Endometrial microvascular endothelial cells (primary cell): Measurements from ENCODE around the gene SPSB4. TPM values are rescaled to one million over a fixed set of nuclear protein-coding genes. Genes with fewer than 3 reads are reported as not detected.

Experiments used
- in situ Hi-C: cut with HindIII; loops from 2 replicates; pipeline ENCODE4 v1.10.0; 2017; ENCODE audit warnings: low sequenced_read_pairs, low pct_unique_long_range_greater_than_20kb; ENCODE audit errors: inconsistent ontology term
- total RNA-seq: library from RNA; depleted of rRNA; stranded (reverse); fragments of >200 nt; gene quantifications from one replicate; pipeline ENCODE4 v1.2.3, GENCODE V29; 2015; ENCODE audit errors: inconsistent ontology term

SPSB4 gene
- total RNA-seq, 1 donor from 2014 or later, result not detected

DNA sequence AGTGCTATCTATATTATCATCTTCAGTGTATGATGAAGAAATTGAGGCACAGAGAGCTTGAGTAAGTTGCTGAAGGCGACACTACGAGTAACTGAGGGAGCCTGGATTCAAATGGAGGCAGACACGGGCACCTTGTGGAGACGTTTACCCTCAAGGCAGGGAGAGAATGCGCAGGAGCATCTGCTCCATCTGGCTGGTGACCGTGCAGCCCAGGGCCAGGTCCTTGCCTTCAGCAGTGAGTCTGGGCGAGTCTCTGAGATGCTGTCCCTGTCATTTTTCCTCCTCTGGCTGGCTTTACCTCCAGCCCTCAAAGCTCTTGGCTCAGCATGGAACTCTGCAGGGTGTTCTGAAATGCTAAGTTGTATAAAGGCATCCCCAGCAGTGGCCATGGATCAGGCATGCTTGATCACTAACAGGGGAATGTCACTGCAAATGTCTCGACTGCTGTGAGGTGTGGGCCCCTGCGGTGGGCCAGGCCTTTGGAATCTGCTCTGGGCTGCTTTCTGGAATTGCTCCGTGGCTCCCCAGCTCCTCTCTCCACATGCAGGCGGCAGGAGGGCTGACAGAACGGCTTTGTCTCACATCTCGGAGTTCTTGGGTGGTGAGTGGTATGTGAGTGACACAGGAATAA lies 19.7 kb downstream of the SPSB4 start:
- in situ Hi-C loops, result no loop called here

DNA sequence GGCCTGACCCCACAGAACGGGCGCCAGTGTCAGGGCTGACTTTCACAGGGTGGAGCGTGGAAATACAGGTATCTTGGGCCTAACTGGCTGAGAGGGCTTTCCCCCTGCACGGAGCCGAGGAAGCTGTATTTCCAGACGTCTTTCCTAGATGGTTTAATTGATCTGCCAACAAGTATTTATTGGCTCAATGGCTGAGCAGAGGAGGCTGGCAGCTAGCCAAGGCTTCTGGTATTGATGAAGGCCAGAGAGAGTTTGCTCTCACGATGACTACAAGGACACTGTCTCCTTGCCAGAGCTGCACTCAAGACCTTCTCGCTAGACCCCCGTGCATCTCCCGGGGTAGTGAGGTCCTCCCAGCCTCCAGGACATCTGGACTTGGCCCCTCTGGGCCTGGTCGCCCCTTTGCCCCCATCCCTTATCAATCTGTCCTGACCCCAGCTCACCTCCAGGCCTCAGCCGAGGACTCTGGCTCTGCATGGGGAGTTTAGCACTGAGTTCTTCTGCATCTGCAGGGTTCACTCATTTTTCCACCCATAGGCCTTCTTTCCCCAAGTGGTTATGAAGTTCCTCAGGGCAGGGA lies 20.6 kb downstream of the SPSB4 start:
- in situ Hi-C loops, result no loop called here

- in situ Hi-C loops, result no loop called here
Measured at GRCh38 chr3:141072950-141073349, 21.8 kb downstream of the SPSB4 start.

DNA sequence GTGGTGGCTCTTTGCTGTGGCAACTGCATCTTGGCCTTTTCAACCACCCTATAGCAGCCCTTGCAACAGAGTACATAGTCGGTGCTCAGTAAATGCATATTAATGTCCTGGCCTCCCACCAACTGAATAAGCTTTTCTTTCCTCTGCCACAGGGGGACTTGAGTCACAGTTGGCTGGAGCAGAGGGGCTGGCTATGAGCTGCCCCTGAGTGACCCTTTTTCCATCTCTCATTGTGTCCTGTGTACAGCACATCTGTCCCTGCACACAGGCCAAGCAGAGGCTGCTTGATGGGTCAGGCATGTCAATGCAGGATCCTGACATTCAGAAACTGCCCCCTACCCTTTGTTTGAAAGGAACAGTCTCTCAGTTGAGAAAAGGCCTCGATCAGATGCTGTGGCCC lies 22.4 kb downstream of the SPSB4 start:
- in situ Hi-C loops, result no loop called here

GRCh38 chr3:141074529-141074928 lies 23.4 kb downstream of the SPSB4 start:
- in situ Hi-C loops, result no loop called here

DNA sequence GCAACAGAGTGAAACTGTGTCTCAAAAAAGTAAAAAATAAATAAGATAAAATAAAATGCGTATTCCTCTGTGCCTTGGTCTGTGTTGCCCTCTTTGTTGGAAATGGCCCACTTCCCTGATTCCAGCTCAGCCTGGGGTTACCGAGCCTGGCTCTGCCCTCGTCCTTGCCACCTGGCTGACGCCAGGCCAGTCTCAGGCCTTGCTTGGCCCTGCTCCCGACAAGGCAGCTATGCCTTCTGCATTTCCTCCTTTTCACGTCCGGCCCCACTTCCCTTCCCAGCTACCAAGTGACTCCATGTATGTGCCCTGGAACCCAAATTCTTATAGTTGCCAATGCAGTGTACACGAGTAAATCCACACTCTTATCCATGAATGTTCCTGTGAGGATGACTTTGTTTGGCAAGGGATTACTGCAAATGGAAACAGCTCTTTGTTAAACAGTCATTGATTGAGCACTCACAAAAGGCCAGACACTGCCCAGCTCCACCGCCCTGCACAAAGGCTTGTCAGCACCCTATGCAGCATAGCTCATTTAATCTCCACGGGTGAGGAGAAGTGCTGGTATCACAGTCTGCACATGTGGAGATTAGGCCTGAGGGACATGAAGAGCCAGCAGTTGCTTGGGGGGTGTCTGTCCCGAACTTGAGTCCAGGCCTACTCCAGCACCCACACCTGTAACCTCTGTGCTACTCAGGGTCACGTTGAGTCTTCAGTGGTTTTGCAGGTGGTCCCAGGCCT lies 25.1 kb downstream of the SPSB4 start:
- in situ Hi-C loops, result no loop called here

GRCh38 chr3:141076797-141077571 lies 25.8 kb downstream of the SPSB4 start:
- in situ Hi-C loops, result no loop called here

DNA sequence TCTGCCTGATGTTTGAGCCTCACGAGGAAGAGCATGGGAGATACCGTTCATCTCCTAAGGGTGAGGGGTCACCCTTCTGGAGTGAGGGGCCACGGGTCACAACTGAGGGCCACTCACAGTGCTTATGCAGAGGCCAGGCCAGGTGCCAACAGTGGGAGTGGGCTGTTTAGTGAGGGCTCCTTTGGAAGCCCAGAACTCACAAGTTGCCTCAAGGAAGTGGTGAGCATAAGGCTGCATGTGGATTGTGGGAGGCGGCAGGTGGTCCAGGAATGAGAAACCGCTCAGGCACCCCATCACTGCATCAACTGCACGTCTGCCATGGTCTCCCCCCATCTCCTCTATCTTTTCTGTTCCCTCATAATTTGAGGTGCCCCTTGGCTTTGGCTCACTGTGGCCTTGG lies 26.5 kb downstream of the SPSB4 start:
- in situ Hi-C loops, result no loop called here

GRCh38 chr3:141078200-141078599 lies 27.1 kb downstream of the SPSB4 start:
- in situ Hi-C loops, result no loop called here

GRCh38 chr3:141080431-141080830 lies 29.3 kb downstream of the SPSB4 start:
- in situ Hi-C loops, result no loop called here

DNA sequence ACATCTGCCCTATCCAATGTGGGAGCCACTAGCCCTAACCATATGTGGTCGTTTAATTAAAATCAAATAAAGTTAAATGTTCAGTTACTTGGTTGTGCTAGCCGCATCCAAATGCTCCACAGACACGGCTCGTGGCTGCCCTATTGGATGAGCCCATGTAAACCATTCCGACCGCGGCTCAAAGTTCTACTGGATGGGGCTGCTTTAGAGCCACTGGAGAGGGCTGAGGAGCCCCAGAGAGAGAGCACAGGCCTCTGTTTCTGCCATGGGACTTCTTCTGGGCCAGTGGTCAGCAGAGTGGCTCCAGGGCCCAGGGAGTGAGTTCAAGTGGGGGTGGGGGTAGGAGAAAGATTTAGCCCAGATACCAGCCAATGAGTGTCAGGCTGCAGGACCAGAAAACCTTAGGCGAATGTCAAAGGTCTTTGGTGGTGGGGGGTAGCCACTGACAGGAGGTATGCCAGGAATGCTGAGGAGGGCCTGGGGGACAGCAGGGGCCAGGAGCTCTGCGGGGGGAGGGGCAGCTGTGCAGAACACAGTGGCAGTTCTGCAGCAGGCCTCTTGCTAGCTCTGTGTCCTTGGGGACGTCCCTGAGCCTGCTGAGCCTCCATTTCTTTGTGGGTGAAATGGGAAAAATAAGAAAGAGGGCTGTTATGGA lies 30.1 kb downstream of the SPSB4 start:
- in situ Hi-C loops, result no loop called here

DNA sequence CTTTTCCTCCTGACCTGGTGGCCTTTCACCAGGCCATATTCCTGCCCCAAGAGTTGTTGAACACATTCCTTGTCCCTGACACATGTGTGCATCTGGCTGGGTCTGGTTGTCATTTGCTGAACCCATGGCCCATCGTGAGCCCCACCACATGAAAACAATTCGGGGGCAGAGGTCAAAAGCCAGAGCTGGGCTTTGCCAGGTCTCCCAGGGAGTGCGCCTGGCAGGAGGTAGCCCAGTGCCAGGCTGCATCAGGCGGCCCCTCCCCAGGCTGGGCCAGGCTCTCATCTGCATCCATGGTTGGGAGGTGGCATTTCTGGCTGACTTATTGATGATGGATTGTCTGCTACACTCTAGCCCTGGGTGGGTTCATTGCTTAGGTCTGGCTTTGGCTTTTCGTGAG lies 30.9 kb downstream of the SPSB4 start:
- in situ Hi-C loops, result no loop called here

DNA sequence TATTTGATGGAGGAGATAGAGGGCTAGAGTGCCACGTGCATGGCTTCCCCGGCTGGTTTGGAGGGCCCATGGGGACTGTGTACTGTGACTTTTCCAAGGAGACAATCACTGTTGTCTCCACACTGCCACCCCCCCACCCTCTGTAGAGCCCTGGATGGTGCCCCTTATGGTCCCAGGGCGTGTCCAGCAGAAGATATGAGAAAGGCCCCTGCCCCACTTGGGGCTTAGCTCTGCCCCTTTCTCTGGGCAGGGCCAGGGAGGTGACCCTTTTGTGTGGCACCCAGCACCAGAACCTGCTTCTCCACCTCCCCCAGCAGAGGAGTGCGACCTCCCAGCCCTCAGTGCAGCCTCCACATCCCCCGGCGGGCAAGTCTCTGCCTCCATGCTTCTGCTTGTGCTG lies 32.1 kb downstream of the SPSB4 start:
- in situ Hi-C loops, result no loop called here

GRCh38 chr3:141083836-141084649 lies 32.9 kb downstream of the SPSB4 start:
- in situ Hi-C loops, result no loop called here

- in situ Hi-C loops, result no loop called here
Measured at GRCh38 chr3:141085343-141086070, 34.4 kb downstream of the SPSB4 start.

- in situ Hi-C loops, result no loop called here
Measured at GRCh38 chr3:141086188-141086587, 35.0 kb downstream of the SPSB4 start.

GRCh38 chr3:141087076-141087777 lies 36.1 kb downstream of the SPSB4 start:
- in situ Hi-C loops, result no loop called here
